ENCODE measurements around the gene PMPCA.

GRCh38 chr9:136389396-136389795 lies 21.1 kb upstream of the PMPCA start:
- TF ChIP-seq CTCF (IDR thresholded peaks at IDR 0.05; ENCODE audit: insufficient read depth, low read length, poor library complexity, severe bottlenecking), result no peak
- TF ChIP-seq EZH2phosphoT487 (conservative IDR thresholded peaks at IDR 0.05; ENCODE audit: low read length), result no peak

All from SU-DHL-6 (cell line).